Esophagus squamous epithelium (tissue), 5 donors: ENCODE results near the gene FKBP10. TPM values are rescaled to one million over a fixed set of nuclear protein-coding genes. Genes with fewer than 3 reads are reported as not detected.

Experiments
- DNase-seq: peaks from one replicate; lab custom pipeline; 2025; lab: John Stamatoyannopoulos, UW
- H3K27ac ChIP-seq, 4 donors: fragments of 200-600 bp; sonication (generic); one replicate each; pipeline ENCODE4 v1.5.1; 2016 to 2019; ENCODE audit warnings: mild to moderate bottlenecking in 1 of 4
- H3K27me3 ChIP-seq, 4 donors: fragments of 200-600 bp; sonication (generic); 1 replicate in 3 of 4; 2 replicates in 1 of 4; pipeline versions ENCODE4 v1.5.1 to v1.6.0; 2017 to 2021; ENCODE audit warnings: antibody characterized with exemption in 1 of 4
- H3K36me3 ChIP-seq, 3 donors: fragments of 200-600 bp; sonication (generic); one replicate each; pipeline ENCODE4 v1.5.1; 2016 to 2019
- H3K4me1 ChIP-seq, 3 donors: fragments of 200-600 bp; sonication (generic); one replicate each; pipeline ENCODE4 v1.5.1; 2017 to 2019
- H3K4me3 ChIP-seq, 4 donors: fragments of 200-600 bp; sonication (generic); 1 replicate in 3 of 4; 2 replicates in 1 of 4; pipeline ENCODE4 v1.5.1; 2016 to 2019; ENCODE audit warnings: mild to moderate bottlenecking in 2 of 4, moderate library complexity in 1 of 4
- H3K9me3 ChIP-seq, 3 donors: fragments of 200-600 bp; sonication (generic); one replicate each; pipeline ENCODE4 v1.5.1; 2016 to 2019
- CTCF ChIP-seq, 6 experiments: fragments of 450-650 bp in 4 of 6; fragments of 200-600 bp in 2 of 6; sonication (generic) in 2 of 6; IDR thresholded peaks; one replicate each; pipeline ENCODE4 v1.5.1; 2016 to 2019; ENCODE audit warnings: antibody characterized with exemption in 6 of 6, mild to moderate bottlenecking in 4 of 6, moderate library complexity in 4 of 6
- POLR2A ChIP-seq, 4 donors: fragments of 450-650 bp; IDR thresholded peaks; one replicate each; pipeline ENCODE4 v1.6.1; 2017; ENCODE audit warnings: antibody characterized with exemption in 4 of 4, mild to moderate bottlenecking in 4 of 4, moderate library complexity in 3 of 4
- WGBS, 2 donors: methylation state at CpG; one replicate each; pipeline ENCODE4 v1.1.5; 2018; 5-methylcytosine and 5-hydroxymethylcytosine counted together
- intact Hi-C: fragments of 100-400 bp; cut with DNase I; formaldehyde crosslinking; loops from one replicate; pipeline ENCODE4 v1.15.0; 2022
- total RNA-seq, 4 donors: library from RNA; depleted of rRNA; stranded (reverse); fragments of >200 nt; gene quantifications; one replicate each; pipeline ENCODE4 v1.1.0, GENCODE V29; 2016
- donor health status: DM: yes; HTN: yes; CAD: no.

Gene FKBP10
- total RNA-seq, 4 donors from 2014 or later = 0.19 to 21.4 (median 8.4) TPM

- 51 to 63% methylated on average over 10 to 19 of the region's 24 CpGs for WGBS, 2 donors
- Histone ChIP-seq H3K4me3 (no peak overlapping the region), H3K27ac (no peak overlapping the region), H3K27me3 (no peaks in the 10 kb centered on the region), H3K4me1 (peaks cover 10 to 41% (median 17%) of the 10 kb centered on the region in 3 donors), H3K9me3 (no peaks in the 10 kb centered on the region), H3K36me3 (no peaks in the 10 kb centered on the region)
- DNase-seq = no peak
- intact Hi-C loops = loop anchor here (2.0 kb wide), 1 partner anchor 65 kb away; no protein-coding TSS in a partner anchor
- TF ChIP-seq CTCF (IDR thresholded peaks at IDR 0.05) (no peak), POLR2A (IDR thresholded peaks at IDR 0.05) (no peak)
These were observed 9.5 kb upstream of the FKBP10 start for GRCh38 chr17:41803049-41804020.

GRCh38 chr17:41806685-41807445 is 5.9 kb upstream of the FKBP10 start:
- WGBS, 2 donors = 70 to 79% methylated on average over 4 to 5 of the region's 8 CpGs
- Histone ChIP-seq H3K27ac (no peak overlapping the region), H3K4me3 (no peak overlapping the region), H3K27me3 (peaks cover 0 to 6% (median 0%) of the 10 kb centered on the region in 4 donors), H3K4me1 (peaks cover 15 to 37% (median 21%) of the 10 kb centered on the region in 3 donors), H3K9me3 (no peaks in the 10 kb centered on the region), H3K36me3 (no peaks in the 10 kb centered on the region)
- TF ChIP-seq POLR2A (IDR thresholded peaks at IDR 0.05) = no peak
- no peak for TF ChIP-seq CTCF (IDR thresholded peaks at IDR 0.05)
- intact Hi-C loops = no loop called here
- no peak for DNase-seq

- WGBS, 2 donors = 41 to 64% methylated on average over 6 to 9 of the region's 58 CpGs
- no peak for DNase-seq
- intact Hi-C loops = no loop called here
These were observed 1.9 kb upstream of the FKBP10 start for GRCh38 chr17:41810659-41811548.

More at GRCh38 chr17:41810659-41811548, 1.9 kb upstream of the FKBP10 start:
- Histone ChIP-seq H3K27ac (peak overlapping the region; percentile 57 to 78 (median 69)), H3K36me3 (no peaks in the 10 kb centered on the region), H3K4me3 (peak overlapping the region; percentile 50 to 85 (median 61)), H3K9me3 (no peaks in the 10 kb centered on the region), H3K4me1 (peaks cover 22 to 54% (median 33%) of the 10 kb centered on the region in 3 donors), H3K27me3 (peaks cover 0 to 25% (median 0%) of the 10 kb centered on the region in 4 donors)
- TF ChIP-seq POLR2A (IDR thresholded peaks at IDR 0.05) = no peak
- no peak for TF ChIP-seq CTCF (IDR thresholded peaks at IDR 0.05)
